Endothelial cell of umbilical vein (primary cell): ENCODE results near the gene NFKBIA. TPM values are rescaled to one million over a fixed set of nuclear protein-coding genes. Genes with fewer than 3 reads are reported as not detected.

Experiments used
- BruUV-seq: library from RNA; stranded (reverse); fragments of 400-500 nt; replicated peaks from 2 replicates; lab custom pipeline; 2021; lab: Mats Ljungman, UMichigan
- CTCF ChIA-PET: fragments of 300-600, 350-600 bp; sonication (Branson Sonifier 250); formaldehyde crosslinking; loops from one replicate; lab custom pipeline; 2021; ENCODE audit warnings: antibody characterized with exemption, inconsistent platforms; lab: Charles Lee
- POLR2A ChIA-PET: fragments of 300-600, 350-600 bp; sonication (Branson Sonifier 250); formaldehyde crosslinking; loops from one replicate; lab custom pipeline; 2021; ENCODE audit warnings: antibody characterized with exemption, inconsistent platforms; lab: Charles Lee
- DNase-seq: peaks from one replicate; pipeline ENCODE4 v3.0.0-alpha.2; 2011; ENCODE audit warnings: low read depth, low spot score
- FAIRE-seq: peaks from 2 replicates; lab custom pipeline; 2011; peaks lifted over from hg19 to GRCh38; lab: Jason Lieb, UNC
- H2AFZ ChIP-seq: 2 replicates; pipeline ENCODE4 v1.6.0; 2012; ENCODE audit warnings: low read depth, low read length, control low read depth, inconsistent platforms
- H3K27ac ChIP-seq: 2 replicates; pipeline ENCODE4 v1.5.1; 2011; ENCODE audit warnings: low read depth, mild to moderate bottlenecking, control low read depth, low read length, moderate library complexity; ENCODE audit not compliant: insufficient read depth
- H3K27me3 ChIP-seq, 2 experiments: 2 replicates each; pipeline versions ENCODE4 v1.6.0 to v1.6.1; 2011; ENCODE audit warnings: low read length in 2 of 2, mixed read lengths in 1 of 2; ENCODE audit not compliant: control insufficient read depth in 2 of 2, insufficient read depth in 2 of 2
- H3K36me3 ChIP-seq, 2 experiments: 2 replicates in 1 of 2; 3 replicates in 1 of 2; pipeline ENCODE4 v1.5.1; 2011; ENCODE audit warnings: low read length in 2 of 2, mild to moderate bottlenecking in 1 of 2, moderate library complexity in 1 of 2; ENCODE audit not compliant: control insufficient read depth in 2 of 2, insufficient read depth in 2 of 2; ENCODE audit errors: extremely low read depth in 1 of 2
- H3K4me1 ChIP-seq: 3 replicates; pipeline ENCODE4 v1.5.1; 2011; ENCODE audit warnings: mild to moderate bottlenecking, low read length; ENCODE audit not compliant: control insufficient read depth, insufficient read depth; ENCODE audit errors: extremely low read depth
- H3K4me2 ChIP-seq: 2 replicates; pipeline ENCODE4 v1.6.1; 2011; ENCODE audit warnings: low read length, control low read depth, mixed read lengths; ENCODE audit not compliant: insufficient read depth
- H3K4me3 ChIP-seq, 3 experiments: fragments of 200-600 bp in 1 of 3; sonication (generic), shearing (Covaris generic) in 1 of 3; replicated peaks in 1 of 3; 2 replicates each; pipeline ENCODE4 v1.5.1; 2011 to 2016; ENCODE audit warnings: control low read depth in 3 of 3, low read length in 3 of 3, mild to moderate bottlenecking in 2 of 3, inconsistent platforms in 1 of 3, low read depth in 1 of 3, moderate library complexity in 1 of 3; ENCODE audit not compliant: insufficient read depth in 1 of 3
- H3K79me2 ChIP-seq: 2 replicates; pipeline ENCODE4 v1.6.0; 2012; ENCODE audit warnings: low read length, inconsistent platforms; ENCODE audit not compliant: control insufficient read depth, insufficient read depth
- H3K9ac ChIP-seq: replicated peaks from 2 replicates; pipeline ENCODE3; 2011; ENCODE audit warnings: low read length, control low read depth; ENCODE audit not compliant: insufficient read depth; ENCODE audit errors: extremely low read depth
- H3K9me1 ChIP-seq: replicated peaks from 3 replicates; pipeline ENCODE4 v1.6.0; 2011; ENCODE audit warnings: mild to moderate bottlenecking, low read length; ENCODE audit not compliant: control insufficient read depth, insufficient read depth; ENCODE audit errors: extremely low read depth
- H3K9me3 ChIP-seq: replicated peaks from 2 replicates; pipeline ENCODE4 v1.5.1; 2012; ENCODE audit warnings: low read length, inconsistent platforms; ENCODE audit not compliant: control insufficient read depth, insufficient read depth
- H4K20me1 ChIP-seq: replicated peaks from 2 replicates; pipeline ENCODE3; 2011; ENCODE audit warnings: mild to moderate bottlenecking, low read length; ENCODE audit not compliant: control insufficient read depth, insufficient read depth; ENCODE audit errors: extremely low read depth
- CTCF ChIP-seq, 2 donors: IDR thresholded peaks; 1 replicate in 1 of 2; 2 replicates in 1 of 2; pipeline ENCODE4 v1.5.1; 2011; ENCODE audit warnings: low read length in 2 of 2, mild to moderate bottlenecking in 2 of 2, moderate library complexity in 2 of 2, control low read depth in 1 of 2, inconsistent platforms in 1 of 2, low read depth in 1 of 2; ENCODE audit not compliant: insufficient read depth in 1 of 2; ENCODE audit errors: extremely low read depth in 1 of 2
- EZH2 ChIP-seq: IDR thresholded peaks from 2 replicates; pipeline ENCODE4 v1.6.1; 2012; ENCODE audit warnings: borderline replicate concordance, low read depth, mild to moderate bottlenecking, moderate library complexity, low read length, inconsistent platforms; ENCODE audit not compliant: severe bottlenecking
- FOS ChIP-seq: IDR thresholded peaks from 2 replicates; pipeline ENCODE4 v1.6.1; 2011; ENCODE audit warnings: mild to moderate bottlenecking, low read length, moderate library complexity, borderline replicate concordance; ENCODE audit not compliant: insufficient read depth
- GATA2 ChIP-seq: IDR thresholded peaks from 2 replicates; pipeline ENCODE4 v1.7.0; 2011; ENCODE audit warnings: low read depth, mild to moderate bottlenecking, moderate library complexity, mixed read lengths, low read length; ENCODE audit not compliant: insufficient read length, insufficient read depth
- JUN ChIP-seq: IDR thresholded peaks from 2 replicates; pipeline ENCODE4 v1.6.1; 2011; ENCODE audit warnings: borderline replicate concordance, low read depth; ENCODE audit not compliant: insufficient read length, insufficient read depth
- MYC ChIP-seq: IDR thresholded peaks from one replicate; pipeline ENCODE4 v1.6.1; 2011; ENCODE audit warnings: mild to moderate bottlenecking, low read depth, low read length
- POLR2AphosphoS5 ChIP-seq: IDR thresholded peaks from 2 replicates; pipeline ENCODE4 v1.6.1; 2012; ENCODE audit warnings: low read depth, mild to moderate bottlenecking, control low read depth, low read length, moderate library complexity; ENCODE audit not compliant: insufficient read depth
- dilution Hi-C: fragments of 300-500 bp; cut with MboI; formaldehyde crosslinking; loops from one replicate; pipeline ENCODE4 v1.15.0; 2019; ENCODE audit warnings: low sequenced_read_pairs; ENCODE audit not compliant: extremely low pct_ligation_motif_present
- intact Hi-C: fragments of 100-400 bp; cut with micrococcal nuclease; formaldehyde crosslinking; loops from one replicate; pipeline ENCODE4 v1.10.0; 2022
- polyA plus RNA-seq, 4 experiments: library from polyadenylated mRNA; depleted of rRNA in 3 of 4; stranded (reverse) in 3 of 4; unstranded in 1 of 4; fragments of >200 nt; gene quantifications; 2 replicates each; pipeline versions ENCODE4 v1.2.1 to v1.2.3, GENCODE V29; 2011 to 2012; ENCODE audit warnings: missing spikeins in 1 of 4
- total RNA-seq: library from RNA; stranded (reverse); gene quantifications from 2 replicates; pipeline ENCODE4 v1.2.3, GENCODE V29; 2021

The NFKBIA gene
- total and polyA plus RNA-seq, 2 donors (not counting 3 experiments of a cell fraction or from before 2014, with no cell fraction given), result 55.7 to 82.8 TPM

- Histone ChIP-seq H3K4me1 (peaks cover 21% of the 10 kb centered on the region), H3K4me2 (no peak overlapping the region), H3K9ac (no peak overlapping the region), H3K9me3 (no peaks in the 10 kb centered on the region), H3K27ac (no peak overlapping the region), H2AFZ (no peak overlapping the region), H3K4me3 (no peak overlapping the region), H4K20me1 (no peaks in the 10 kb centered on the region), H3K27me3 (no peaks in the 10 kb centered on the region), H3K79me2 (no peaks in the 10 kb centered on the region), H3K9me1 (no peaks in the 10 kb centered on the region), H3K36me3 (no peaks in the 10 kb centered on the region)
- dilution Hi-C loops (no loop called here), intact Hi-C loops (no loop called here)
- POLR2A ChIA-PET, result no interaction called here
- no TSS peak for BruUV-seq
- no peak for TF ChIP-seq CTCF (IDR thresholded peaks at IDR 0.05; ENCODE audit: extremely low read depth in 1 of 2, insufficient read depth in 1 of 2, low read depth in 1 of 2, low read length in 2 of 2)
- TF ChIP-seq POLR2AphosphoS5, result no peak
- TF ChIP-seq EZH2, result no peak
- DNase-seq (no peak), FAIRE-seq (no peak)
- CTCF ChIA-PET, result interaction anchor here (1.3 kb wide), 1 partner anchor 22 kb away, joined by 5 read pairs; no protein-coding TSS in a partner anchor
These were observed 36.4 kb downstream of the NFKBIA start for GRCh38 chr14:35368139-35368460.

- no peak for TF ChIP-seq FOS
- TF ChIP-seq CTCF (IDR thresholded peaks at IDR 0.05; ENCODE audit: extremely low read depth in 1 of 2, insufficient read depth in 1 of 2, low read depth in 1 of 2, low read length in 2 of 2), result no peak
- no peak for TF ChIP-seq GATA2
- TF ChIP-seq JUN, result no peak
- TF ChIP-seq EZH2, result no peak
- no peak for TF ChIP-seq MYC
- DNase-seq (no peak), FAIRE-seq (no peak)
- CTCF ChIA-PET, result no interaction called here
- H3K4me2 ChIP-seq, result no peak overlapping the region
- H3K4me3 ChIP-seq, result no peak overlapping the region
- BruUV-seq, result no TSS peak
- POLR2A ChIA-PET, result no interaction called here
- no peaks in the 10 kb centered on the region for H3K27me3 ChIP-seq
- H3K79me2 ChIP-seq, result no peaks in the 10 kb centered on the region
- H3K4me1 ChIP-seq, result peaks cover 27% of the 10 kb centered on the region
- H3K9ac ChIP-seq, result no peak overlapping the region
- H3K36me3 ChIP-seq, result no peaks in the 10 kb centered on the region
- intact Hi-C loops, result no loop called here
- no peaks in the 10 kb centered on the region for H3K9me3 ChIP-seq
- no peaks in the 10 kb centered on the region for H3K9me1 ChIP-seq
- dilution Hi-C loops, result no loop called here
- H3K27ac ChIP-seq, result no peak overlapping the region
- no peaks in the 10 kb centered on the region for H4K20me1 ChIP-seq
- H2AFZ ChIP-seq, result no peak overlapping the region
These were observed 37.5 kb downstream of the NFKBIA start for GRCh38 chr14:35367056-35367372.
